HG02840 (cell line): ENCODE measurements around the gene CNTNAP3.
"Not testable (repeated sequence)": the region's sequence is repeated elsewhere in the genome, so short reads cannot be mapped to it uniquely, and the experiment has no call there.

Source experiments
- ATAC-seq: cut with Tn5 transposase; IDR thresholded peaks from one replicate; pipeline ENCODE4 v1.9.1; 2021; ENCODE audit warnings: mild to moderate bottlenecking, moderate library complexity, moderate number of reproducible peaks; ENCODE audit not compliant: unreplicated experiment, low FRiP score

Gene CNTNAP3

DNA sequence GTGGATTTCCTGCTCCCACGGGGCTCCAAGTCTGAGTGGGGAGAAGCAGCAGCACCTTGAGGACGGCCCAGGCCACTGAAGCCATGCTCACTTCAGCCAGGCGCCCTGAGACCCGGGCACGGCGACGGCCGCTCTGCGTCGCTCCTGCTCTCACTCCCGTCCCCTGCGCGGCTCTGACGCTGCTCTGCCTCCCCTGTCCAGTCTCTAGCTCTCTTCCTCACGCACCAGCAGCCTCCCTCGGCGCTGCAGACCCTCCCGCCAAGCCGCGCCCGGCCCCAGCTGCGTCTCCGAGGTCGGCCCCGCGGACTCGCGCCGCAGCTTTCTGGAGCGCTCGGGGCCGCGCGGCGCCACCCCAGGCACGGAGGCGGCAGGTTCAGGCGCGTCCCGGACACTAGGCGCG, at the start of gene CNTNAP3:
Gene CNTNAP3 (minus strand): TSS at position 188 of the 400 bp plus-strand sequence. CDS start 103 bp downstream, at position 85.
- not testable (repeated sequence) for ATAC-seq

DNA sequence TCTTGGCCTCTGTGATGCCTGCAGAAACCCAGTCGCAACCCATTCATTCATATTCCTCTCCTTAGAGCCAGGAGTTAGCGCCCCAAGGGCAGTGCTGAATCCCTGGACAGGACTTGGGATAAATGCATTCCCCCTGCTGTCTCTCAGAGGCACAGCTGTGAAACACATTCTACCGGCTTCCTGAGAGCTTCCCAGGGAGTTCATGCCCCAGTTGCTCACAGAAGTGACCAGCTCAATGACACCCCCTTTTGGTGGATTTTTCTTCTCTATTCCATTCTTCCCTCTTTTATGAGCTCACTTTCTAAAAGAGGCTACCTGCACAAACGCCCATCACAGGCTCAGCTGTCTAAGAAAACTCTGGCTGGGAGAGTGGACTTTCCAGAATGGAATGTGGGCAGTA, 8.0 kb downstream of the CNTNAP3 start:
- not testable (repeated sequence) for ATAC-seq

DNA sequence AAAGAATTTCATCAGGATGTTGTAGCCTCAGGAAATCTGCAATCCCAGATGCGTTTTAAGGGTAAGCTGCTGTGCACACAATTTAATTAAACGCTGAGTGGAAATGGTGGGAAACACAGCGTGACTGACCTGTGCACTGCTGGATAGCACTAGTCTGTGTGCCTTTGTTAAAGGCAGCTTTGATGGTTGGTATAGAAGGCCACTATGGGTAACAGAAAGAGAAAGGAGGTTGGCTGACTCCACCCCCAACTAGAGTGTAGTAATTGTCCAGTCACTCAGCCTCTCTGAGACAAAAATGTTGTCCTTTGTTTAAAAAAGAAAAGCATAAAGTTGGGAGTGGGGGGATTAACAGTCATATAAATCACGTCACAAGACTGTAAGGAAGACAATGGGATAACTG, 45.5 kb downstream of the CNTNAP3 start:
- not testable (repeated sequence) for ATAC-seq

DNA sequence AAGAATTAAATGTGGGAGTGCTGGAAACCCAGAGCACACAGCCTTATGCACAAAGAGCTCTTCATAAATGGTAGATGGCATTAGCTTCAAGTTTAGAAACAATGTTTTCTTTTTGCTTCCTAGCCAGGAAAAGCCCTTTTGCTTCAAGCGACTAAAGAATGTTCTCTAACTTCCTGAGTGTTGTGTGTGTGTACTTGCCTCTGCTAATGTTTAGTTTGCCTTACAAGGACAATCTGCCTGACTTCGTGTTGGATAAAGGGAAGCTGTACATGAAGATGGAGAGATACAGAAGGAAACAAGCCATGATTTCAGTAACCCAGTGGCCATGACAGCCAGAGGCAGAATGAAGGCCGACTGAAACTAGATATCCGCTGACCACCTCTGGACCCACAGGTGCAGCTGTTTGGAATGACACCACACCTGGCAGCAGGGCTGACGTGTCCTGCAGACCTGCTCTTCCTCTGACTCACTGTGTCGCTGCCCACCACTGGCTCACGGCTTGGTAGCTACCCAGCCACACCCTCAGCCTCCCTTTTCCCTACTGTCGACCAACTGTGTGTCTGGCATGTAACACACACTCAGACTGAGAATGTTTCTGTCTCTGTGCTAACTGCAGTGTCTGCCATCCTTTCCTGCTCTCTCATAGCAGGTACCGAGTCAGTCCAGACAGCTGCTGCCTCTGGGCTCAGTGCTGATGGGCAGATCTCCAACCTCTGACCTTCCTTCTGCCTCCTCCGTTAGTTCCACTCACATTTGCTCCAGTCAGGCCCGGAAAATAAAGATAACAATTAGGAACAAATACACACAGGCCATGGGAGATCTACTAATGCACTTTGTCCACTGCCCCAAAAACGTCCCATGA, 55.6 kb downstream of the CNTNAP3 start:
- not testable (repeated sequence) for ATAC-seq

DNA sequence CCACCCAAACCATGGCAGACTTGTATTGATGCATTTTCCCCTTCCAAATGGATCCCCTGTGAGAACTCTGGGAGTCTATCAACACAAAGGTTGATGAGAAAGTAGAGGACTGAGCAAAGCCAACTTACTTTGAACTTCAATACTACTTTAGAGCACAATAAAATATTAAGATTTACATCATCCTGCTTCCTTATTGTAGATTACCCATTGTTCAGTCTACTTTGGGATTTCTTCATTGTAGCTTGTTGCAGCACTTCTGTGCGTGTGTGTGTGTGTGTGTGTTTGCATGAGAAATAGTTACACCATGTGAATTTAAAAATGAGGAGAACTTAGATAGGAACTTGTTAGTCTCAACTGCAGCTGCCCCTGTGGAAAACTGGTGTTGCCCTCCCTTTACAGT, 72.0 kb downstream of the CNTNAP3 start:
- ATAC-seq = not testable (repeated sequence)

DNA sequence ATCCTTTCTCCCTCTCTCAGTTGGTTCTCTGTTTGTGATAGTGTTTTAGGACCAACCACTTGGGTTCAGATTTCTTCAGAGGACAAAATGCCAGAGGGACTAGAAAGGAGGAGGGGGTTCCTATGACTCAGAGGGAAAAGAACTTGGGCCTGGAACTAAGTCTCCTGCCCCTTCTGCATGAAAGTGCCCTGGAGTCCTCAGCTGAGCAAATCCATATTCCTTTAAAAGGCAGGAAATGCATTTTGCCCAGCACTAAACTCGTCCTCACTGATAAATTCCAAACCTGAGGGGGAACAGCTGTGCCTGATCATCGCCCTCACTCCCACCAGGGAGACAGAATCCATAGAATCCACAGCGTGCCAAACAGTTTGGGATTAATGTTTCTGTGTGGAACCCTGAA, 78.2 kb downstream of the CNTNAP3 start:
- ATAC-seq = not testable (repeated sequence)

DNA sequence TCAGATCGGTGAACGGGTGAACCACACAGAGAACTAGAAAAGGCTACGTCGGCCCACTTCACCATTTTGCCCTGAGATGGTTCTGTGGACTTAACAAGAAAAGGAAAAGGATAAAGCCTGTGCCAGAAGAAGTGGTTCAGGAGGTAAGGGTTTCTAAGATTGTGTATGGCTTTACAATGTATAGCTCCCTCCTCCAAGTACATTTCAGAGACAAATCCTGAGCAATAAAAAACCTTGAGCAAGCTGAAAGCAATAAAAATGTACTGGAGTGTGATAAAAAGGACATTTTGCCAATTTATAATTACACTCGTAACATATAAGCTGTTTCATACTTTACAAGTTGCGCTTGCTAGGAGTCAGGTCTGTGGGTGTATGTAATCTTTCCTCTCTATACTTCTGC, 81.3 kb downstream of the CNTNAP3 start:
- not testable (repeated sequence) for ATAC-seq

DNA sequence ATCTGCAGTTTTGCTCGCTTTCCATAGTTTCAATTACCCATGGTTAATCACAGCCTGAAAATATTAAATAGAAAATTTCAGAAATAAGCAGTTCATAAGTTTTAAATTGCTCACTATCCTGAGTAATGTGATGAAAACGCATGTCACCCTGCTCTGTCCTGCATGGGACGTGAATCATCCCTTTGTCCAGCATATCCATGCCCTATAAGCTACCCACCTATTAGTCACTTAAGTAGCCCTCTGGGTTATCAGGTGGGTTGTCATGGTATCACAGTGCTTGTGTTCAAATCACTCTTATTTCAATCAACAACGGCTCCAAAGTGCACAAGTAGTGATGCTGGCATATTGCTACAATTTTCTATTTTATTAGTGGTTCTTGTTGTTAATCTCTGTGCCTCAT, 82.1 kb downstream of the CNTNAP3 start:
- ATAC-seq = not testable (repeated sequence)

DNA sequence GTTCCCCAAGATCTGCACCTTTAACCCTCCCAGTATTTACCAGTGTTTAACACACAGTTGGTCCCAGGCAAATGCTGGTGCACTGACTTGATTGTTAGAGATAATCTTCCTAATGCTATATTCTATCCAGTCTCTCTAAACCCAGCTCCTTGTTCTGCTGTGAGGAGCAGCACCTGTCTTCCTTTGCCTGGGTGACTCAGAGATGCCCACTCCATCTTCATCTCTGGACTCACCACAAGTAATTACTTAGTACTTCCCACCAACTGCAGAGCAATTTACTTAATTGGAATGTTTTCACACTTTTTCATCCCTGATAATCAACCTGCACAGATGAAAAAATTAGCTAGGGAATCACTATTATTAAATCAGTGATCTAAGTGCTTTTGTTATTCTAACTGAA, 87.6 kb downstream of the CNTNAP3 start:
- not testable (repeated sequence) for ATAC-seq

DNA sequence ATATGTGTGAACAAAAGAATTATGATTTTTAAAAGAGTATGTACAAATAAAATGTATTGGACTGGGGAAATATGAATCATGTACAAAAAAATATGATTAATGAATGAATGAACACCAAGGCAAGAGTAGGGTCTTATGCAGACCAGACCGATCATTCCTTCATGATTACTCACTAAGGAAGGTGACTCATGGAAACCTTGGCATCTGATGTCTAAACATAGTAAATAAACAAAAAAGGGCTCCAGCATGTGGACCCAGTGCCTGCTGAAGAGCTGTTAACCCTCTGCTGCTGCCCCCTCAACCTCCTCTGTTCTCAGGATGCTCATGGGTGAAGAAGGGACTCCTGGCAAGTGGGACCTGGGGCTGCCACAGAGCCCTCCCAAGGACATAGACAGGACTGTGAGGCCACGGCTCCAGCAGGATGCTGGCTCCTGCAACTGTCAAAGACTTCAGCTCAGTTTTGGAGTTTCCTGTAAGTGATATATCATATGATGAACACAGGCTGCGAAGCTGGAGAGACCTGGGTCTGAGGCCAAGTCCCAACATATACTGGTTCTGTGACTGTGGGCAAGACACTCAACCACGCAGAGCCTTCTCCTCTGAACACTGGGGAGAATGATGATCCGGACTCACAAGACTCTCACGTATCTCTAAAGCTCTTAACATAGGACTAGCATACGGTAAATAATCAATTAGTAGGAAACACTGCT, 89.8 kb downstream of the CNTNAP3 start:
- ATAC-seq = not testable (repeated sequence)

DNA sequence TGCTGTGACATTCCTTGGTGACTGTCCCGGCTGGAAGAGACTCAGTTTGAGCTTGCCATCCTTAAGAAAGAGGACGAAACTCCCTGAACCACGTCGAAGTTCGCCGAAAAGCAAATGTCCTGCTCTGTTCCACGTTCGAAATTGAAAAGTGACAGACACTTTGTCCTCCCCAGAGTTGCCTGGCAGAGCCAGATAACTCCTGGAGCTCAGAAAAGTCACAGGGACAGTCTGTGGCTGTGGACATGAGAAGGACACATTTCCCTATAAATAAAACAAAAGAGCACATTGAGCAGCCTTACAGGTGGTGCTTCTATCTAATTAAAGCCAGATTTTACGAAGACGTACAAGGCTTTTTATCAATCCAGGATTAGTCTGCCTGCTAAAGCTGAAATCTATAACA, 116.6 kb downstream of the CNTNAP3 start:
- ATAC-seq = not testable (repeated sequence)

DNA sequence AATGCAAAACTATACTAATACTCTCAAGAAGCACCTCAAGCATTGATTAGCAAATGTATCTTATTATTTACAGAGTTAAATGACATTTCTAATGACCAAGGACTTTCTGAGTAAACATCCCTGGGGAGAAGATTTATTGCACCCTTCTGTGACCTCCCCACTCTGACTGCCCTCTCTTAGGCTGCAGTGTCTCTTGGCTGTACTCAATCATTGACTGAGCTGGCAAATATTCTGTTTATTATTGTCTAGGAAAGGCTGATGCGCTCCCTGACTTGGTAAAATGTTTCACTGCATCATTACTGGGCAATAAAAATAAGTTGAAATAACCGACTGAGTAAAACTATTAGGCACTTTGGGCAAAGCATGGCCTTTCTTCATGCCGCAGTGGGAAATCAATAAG, 130.3 kb downstream of the CNTNAP3 start:
- ATAC-seq = not testable (repeated sequence)

DNA sequence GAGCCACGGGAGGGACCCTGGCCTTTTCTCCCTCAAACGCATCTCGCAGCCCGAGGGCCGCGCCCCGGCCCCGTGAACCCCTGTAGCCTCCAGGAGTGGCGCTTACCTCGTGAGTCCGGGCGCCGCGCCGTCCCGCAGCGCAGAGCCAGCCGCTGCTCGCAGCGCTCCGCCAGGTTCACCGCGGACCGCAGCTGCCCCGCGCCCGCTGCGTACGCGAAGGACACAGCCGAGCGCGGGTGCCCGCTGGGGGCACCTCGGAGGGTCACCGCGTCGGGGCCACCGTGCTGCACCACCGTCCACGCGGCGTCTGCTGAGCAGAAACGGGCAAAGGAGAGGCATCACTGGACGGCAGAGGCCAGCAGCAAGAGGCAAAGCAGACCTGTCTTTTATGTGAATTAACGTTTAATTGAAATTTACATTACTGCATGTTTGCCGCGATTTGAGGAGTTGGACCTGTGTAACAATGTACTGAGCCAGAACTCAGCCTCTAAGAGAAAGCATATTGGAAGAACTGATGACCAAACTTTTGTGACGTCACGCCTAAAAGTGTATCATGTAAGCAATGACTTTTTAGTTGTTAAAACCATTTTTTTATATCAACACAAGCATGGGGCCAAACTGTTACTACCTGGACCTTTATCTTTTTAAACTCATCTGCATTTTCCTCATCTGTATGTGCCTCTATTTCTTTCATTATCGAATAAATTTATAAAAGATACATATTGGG, 155.0 kb downstream of the CNTNAP3 start:
- ATAC-seq = not testable (repeated sequence)

DNA sequence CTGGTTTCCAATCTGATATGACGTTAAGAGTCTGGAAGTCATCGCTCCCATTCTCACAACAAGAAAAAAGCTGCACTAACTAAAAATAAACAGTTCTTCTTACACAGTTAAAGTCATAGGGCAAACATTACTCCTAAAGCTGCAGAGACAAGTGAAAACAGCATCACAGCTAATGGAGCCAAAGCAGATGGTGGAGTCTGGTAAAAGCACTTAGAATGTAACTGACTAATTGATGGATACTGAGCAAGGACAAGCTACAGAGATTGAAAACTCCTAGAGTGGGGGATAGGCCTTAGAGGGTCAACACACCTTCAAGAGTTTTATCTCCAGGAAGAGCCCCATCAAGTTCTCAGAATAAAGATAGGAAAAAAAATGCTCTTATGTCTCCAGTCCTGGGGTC, 166.6 kb downstream of the CNTNAP3 start:
- not testable (repeated sequence) for ATAC-seq

DNA sequence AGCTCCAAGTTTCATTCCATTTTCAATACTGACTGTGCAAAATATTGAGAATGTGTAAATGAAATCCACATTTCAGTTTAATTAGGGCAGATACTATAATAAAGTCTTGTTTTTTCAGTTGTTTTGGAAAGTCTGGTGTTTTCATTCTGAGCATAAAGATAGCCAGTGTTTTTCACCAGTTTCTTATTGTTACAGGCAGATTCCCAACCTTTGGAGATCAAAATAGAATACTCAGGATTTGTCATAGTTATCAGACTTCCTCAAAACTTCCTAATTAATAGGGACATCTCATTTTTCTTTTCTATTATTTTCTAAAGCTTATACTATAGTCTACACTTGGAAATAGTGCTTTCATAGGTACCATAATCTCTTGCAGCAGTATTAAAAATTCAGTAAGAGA, 176.2 kb downstream of the CNTNAP3 start:
- not testable (repeated sequence) for ATAC-seq

DNA sequence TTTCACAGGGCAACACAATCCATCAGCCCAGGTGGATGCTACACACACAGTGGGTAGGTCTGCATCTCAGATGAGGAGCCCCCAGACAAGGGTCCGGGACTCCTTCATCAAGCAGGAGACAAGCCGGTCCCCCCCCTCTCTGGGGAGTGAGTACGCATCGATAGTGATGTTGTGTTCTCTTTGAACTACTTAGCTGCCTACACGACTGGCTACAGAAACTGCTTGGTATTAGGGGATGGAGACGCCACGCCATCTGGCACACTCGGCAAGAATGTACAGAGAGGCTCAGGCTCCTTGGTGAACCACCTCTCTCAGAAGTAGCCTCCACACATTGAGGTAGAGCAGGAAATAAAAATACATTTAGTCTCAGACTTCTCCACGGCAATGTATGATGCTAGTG, 179.8 kb downstream of the CNTNAP3 start:
- no peak for ATAC-seq

DNA sequence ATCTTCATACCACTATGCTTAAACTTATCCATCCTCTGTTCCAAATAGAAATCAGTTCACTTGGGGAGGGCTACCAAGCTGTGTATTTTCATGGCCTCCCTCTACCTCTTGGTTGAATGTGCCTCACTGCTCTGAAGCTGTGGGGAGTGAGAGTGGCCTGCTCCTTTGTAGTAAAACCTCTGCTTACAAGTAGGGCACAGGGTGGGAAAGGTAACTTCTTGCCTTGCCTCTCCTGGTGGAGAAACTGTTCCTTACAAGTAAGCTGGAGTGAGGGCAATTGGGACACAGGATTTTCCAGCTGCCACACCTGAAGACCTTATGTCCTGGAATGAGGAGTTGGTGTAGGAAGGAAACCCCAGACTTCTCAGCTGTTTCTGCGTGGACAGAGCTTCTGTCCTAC, 190.8 kb downstream of the CNTNAP3 start:
- not testable (repeated sequence) for ATAC-seq

DNA sequence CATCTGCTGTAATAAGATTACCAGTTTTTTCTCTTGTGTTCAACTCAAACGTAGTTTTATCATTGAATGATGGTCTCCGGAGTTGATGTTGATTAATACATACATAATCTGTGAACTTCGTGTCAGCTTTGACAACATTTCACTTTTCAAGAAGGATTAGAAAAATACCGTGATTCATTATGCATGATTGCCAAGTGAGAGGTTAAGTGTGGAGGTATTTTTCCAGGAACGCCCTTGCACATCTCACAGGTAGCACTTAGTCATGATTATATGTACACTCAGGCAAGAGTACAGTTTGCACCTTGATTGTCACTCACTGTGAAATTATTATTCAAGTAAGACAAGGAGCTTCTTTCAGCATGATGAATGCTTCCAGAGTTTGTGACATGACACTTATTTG, 202.7 kb downstream of the CNTNAP3 start:
- ATAC-seq = not testable (repeated sequence)

DNA sequence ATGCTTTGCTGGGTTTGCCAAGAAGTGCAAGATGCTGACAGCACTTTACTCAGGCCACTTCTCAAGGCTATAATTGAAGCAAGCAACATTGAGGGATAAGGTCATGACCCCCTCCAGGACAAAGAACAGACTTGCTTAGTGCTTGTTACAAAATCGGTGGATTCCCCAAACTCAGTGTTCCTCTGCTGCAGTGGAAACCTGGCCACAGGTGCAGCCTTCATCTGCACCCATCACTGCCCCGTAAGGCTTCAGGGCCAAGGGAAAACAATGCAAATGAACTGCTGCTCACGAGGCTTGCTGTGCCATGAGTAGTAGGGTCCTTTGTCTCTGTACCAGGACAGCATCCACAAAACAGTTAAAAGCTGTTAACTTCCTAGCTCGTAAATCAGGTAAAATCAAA, 205.4 kb downstream of the CNTNAP3 start:
- not testable (repeated sequence) for ATAC-seq

DNA sequence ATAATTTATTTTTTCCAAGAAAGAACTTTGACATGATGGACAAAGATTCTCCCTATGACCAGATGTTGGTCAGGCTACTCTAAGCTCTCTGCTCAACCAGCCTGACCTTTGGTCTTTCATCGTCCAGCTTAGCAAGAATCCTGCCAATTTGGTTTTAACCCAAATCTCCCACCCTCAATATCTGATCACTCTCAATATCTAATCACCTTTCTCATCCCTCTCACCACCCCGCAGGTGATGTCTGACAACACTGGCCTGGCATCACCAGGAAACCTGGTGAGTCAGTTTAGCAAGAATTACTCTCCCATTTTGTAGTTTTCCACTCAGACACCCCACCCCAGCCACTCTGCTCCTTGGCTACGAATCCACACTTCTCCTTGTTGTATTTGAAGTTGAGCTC, 207.9 kb downstream of the CNTNAP3 start:
- ATAC-seq = not testable (repeated sequence)
